ENCODE measurements around the gene IPO7. TPM values are rescaled to one million over a fixed set of nuclear protein-coding genes. Genes with fewer than 3 reads are reported as not detected.

IPO7 gene
- total and polyA plus RNA-seq, 2 donors (not counting 3 experiments of a cell fraction or from before 2014, with no cell fraction given), result 32.9 to 170 TPM

DNA sequence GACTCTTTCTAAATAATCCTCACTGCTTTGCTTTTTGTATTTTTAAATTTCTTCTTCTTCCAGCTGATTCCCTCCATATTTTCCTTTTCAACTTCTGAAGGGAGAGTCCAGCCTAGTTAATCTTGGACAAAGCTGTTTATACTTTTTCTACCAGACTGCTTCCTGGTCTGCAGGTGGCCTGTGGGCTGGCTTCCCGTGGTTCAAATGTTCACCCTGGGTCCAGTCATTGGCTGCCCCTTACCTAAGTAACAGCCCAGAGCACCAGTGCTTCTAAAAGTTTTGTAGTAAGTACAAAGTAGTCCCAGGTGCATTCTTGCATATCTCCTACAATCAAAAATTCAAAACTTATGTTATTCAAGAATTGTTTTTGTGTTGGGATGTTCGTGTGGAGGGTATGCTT lies 95.4 kb downstream of the IPO7 start:
- no peaks in the 10 kb centered on the region for H3K4me1 ChIP-seq (ENCODE audit: control insufficient read depth, extremely low read depth, insufficient read depth, low read length)
- H3K4me3 ChIP-seq (replicated peaks in 1 of 3; ENCODE audit: insufficient read depth in 1 of 3, low read depth in 1 of 3, low read length in 3 of 3), result no peak overlapping the region
- H3K9ac ChIP-seq (replicated peaks; ENCODE audit: extremely low read depth, insufficient read depth, low read length), result no peak overlapping the region
- TF ChIP-seq, protein P1, sequence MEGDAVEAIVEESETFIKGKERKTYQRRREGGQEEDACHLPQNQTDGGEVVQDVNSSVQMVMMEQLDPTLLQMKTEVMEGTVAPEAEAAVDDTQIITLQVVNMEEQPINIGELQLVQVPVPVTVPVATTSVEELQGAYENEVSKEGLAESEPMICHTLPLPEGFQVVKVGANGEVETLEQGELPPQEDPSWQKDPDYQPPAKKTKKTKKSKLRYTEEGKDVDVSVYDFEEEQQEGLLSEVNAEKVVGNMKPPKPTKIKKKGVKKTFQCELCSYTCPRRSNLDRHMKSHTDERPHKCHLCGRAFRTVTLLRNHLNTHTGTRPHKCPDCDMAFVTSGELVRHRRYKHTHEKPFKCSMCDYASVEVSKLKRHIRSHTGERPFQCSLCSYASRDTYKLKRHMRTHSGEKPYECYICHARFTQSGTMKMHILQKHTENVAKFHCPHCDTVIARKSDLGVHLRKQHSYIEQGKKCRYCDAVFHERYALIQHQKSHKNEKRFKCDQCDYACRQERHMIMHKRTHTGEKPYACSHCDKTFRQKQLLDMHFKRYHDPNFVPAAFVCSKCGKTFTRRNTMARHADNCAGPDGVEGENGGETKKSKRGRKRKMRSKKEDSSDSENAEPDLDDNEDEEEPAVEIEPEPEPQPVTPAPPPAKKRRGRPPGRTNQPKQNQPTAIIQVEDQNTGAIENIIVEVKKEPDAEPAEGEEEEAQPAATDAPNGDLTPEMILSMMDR (IDR thresholded peaks at IDR 0.05; ENCODE audit: extremely low read depth in 1 of 2, insufficient read depth in 1 of 2, low read depth in 1 of 2, low read length in 2 of 2), result no peak
- TF ChIP-seq MYC (IDR thresholded peaks at IDR 0.05; ENCODE audit: low read depth, low read length) (no peak), EZH2 (IDR thresholded peaks at IDR 0.05; ENCODE audit: borderline replicate concordance, low read depth, low read length, severe bottlenecking) (no peak), POLR2A (IDR thresholded peaks at IDR 0.05; ENCODE audit: low read depth, low read length) (no peak), GATA2 (IDR thresholded peaks at IDR 0.05; ENCODE audit: insufficient read depth, insufficient read length, low read depth, low read length) (no peak), POLR2AphosphoS5 (IDR thresholded peaks at IDR 0.05; ENCODE audit: insufficient read depth, low read depth, low read length) (no peak), JUN (IDR thresholded peaks at IDR 0.05; ENCODE audit: borderline replicate concordance, insufficient read depth, insufficient read length, low read depth) (no peak), FOS (IDR thresholded peaks at IDR 0.05; ENCODE audit: borderline replicate concordance, insufficient read depth, low read length) (no peak)
- TF ChIP-seq, protein P2, sequence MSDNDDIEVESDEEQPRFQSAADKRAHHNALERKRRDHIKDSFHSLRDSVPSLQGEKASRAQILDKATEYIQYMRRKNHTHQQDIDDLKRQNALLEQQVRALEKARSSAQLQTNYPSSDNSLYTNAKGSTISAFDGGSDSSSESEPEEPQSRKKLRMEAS (IDR thresholded peaks at IDR 0.05; ENCODE audit: insufficient read depth, insufficient read length), result no peak
- H3K79me2 ChIP-seq (ENCODE audit: control insufficient read depth, insufficient read depth, low read length), result no peaks in the 10 kb centered on the region
- no peak overlapping the region for H3K4me2 ChIP-seq (ENCODE audit: insufficient read depth, low read length)
- H4K20me1 ChIP-seq (replicated peaks; ENCODE audit: control insufficient read depth, extremely low read depth, insufficient read depth, low read length), result no peaks in the 10 kb centered on the region
- FAIRE-seq (no peak), DNase-seq (ENCODE audit: low read depth, low spot score) (no peak)
- POLR2A ChIA-PET, result no interaction called here
- H3K27me3 ChIP-seq (ENCODE audit: control insufficient read depth in 2 of 2, insufficient read depth in 2 of 2, low read length in 2 of 2), result no peaks in the 10 kb centered on the region
- CTCF ChIA-PET, result interaction anchor here (0.8 to 2.5 kb wide), 3 partner anchors 10 to 55 kb away, joined by 3 to 14 read pairs (median 3); no protein-coding TSS in a partner anchor
- H3K27ac ChIP-seq (ENCODE audit: insufficient read depth, low read depth, low read length), result no peak overlapping the region
- no peaks in the 10 kb centered on the region for H3K9me3 ChIP-seq (replicated peaks; ENCODE audit: control insufficient read depth, insufficient read depth, low read length)
- peaks cover 2 to 8% of the 10 kb centered on the region in 2 experiments for H3K36me3 ChIP-seq (ENCODE audit: control insufficient read depth in 2 of 2, extremely low read depth in 1 of 2, insufficient read depth in 2 of 2, low read length in 2 of 2)
- no peaks in the 10 kb centered on the region for H3K9me1 ChIP-seq (replicated peaks; ENCODE audit: control insufficient read depth, extremely low read depth, insufficient read depth, low read length)
- intact Hi-C loops (cut with micrococcal nuclease) (no loop called here), dilution Hi-C loops (cut with MboI; ENCODE audit: extremely low pct_ligation_motif_present, low sequenced_read_pairs) (no loop called here)
- no TSS peak for BruUV-seq (replicated peaks)
- no peak overlapping the region for H2AFZ ChIP-seq (ENCODE audit: low read depth, low read length)
